Peyer's patch (tissue), 4 donors: ENCODE data around the gene SCNN1B. TPM values are rescaled to one million over a fixed set of nuclear protein-coding genes. Genes with fewer than 3 reads are reported as not detected.
A peak's percentile ranks its signal among the peaks of the same experiment; 100 is the strongest.

Source experiments
- DNase-seq, 3 donors: peaks; one replicate each; pipeline ENCODE4 v3.0.0-alpha.2; 2017 to 2019
- H3K27ac ChIP-seq, 4 donors: fragments of 200-600 bp; sonication (generic); one replicate each; pipeline ENCODE4 v1.5.1; 2016 to 2019
- H3K27me3 ChIP-seq, 2 donors: fragments of 200-600 bp; sonication (generic); one replicate each; pipeline ENCODE4 v1.5.1; 2019
- H3K36me3 ChIP-seq, 3 donors: fragments of 200-600 bp; sonication (generic); one replicate each; pipeline ENCODE4 v1.5.1; 2016 to 2019
- H3K4me1 ChIP-seq, 4 donors: fragments of 200-600 bp; sonication (generic); one replicate each; pipeline ENCODE4 v1.5.1; 2016 to 2019
- H3K4me3 ChIP-seq, 4 donors: fragments of 200-600 bp; sonication (generic); 1 replicate in 3 of 4; 2 replicates in 1 of 4; pipeline ENCODE4 v1.5.1; 2016 to 2019; ENCODE audit warnings: mild to moderate bottlenecking in 1 of 4
- H3K9me3 ChIP-seq, 4 donors: fragments of 200-600 bp; sonication (generic); one replicate each; pipeline ENCODE4 v1.5.1; 2016 to 2019; ENCODE audit warnings: mild to moderate bottlenecking in 1 of 4
- CTCF ChIP-seq, 6 experiments: fragments of 450-650 bp in 4 of 6; fragments of 200-600 bp in 2 of 6; sonication (generic) in 1 of 6; IDR thresholded peaks; one replicate each; pipeline ENCODE4 v1.5.1; 2017 to 2019; ENCODE audit warnings: antibody characterized with exemption in 6 of 6, mild to moderate bottlenecking in 3 of 6, moderate library complexity in 1 of 6
- POLR2A ChIP-seq, 2 donors: fragments of 450-650 bp; IDR thresholded peaks; one replicate each; pipeline ENCODE4 v1.5.1; 2017; ENCODE audit warnings: antibody characterized with exemption in 2 of 2, mild to moderate bottlenecking in 2 of 2, moderate library complexity in 2 of 2
- total RNA-seq, 4 donors: library from RNA; depleted of rRNA; stranded (reverse); fragments of >200 nt; gene quantifications; one replicate each; pipeline ENCODE4 v1.1.0, GENCODE V29; 2016

The SCNN1B gene
- total RNA-seq, 4 donors from 2014 or later = 4.3 to 9.6 (median 6.6) TPM; not detected in 1

GRCh38 chr16:23424292-23424958 is 122.3 kb downstream of the SCNN1B start:
- peak in 2 of 3 donors; percentile 62 to 69 for DNase-seq
- TF ChIP-seq POLR2A (IDR thresholded peaks at IDR 0.05) = no peak
- TF ChIP-seq CTCF (IDR thresholded peaks at IDR 0.05) = no peak
- peaks cover 0 to 12% (median 0%) of the 10 kb centered on the region in 3 donors for H3K36me3 ChIP-seq
- peaks cover 0 to 24% (median 0%) of the 10 kb centered on the region in 4 donors for H3K4me1 ChIP-seq
- H3K27ac ChIP-seq = peak overlapping the region; percentile 39 to 90 (median 82)
- H3K9me3 ChIP-seq = no peaks in the 10 kb centered on the region
- H3K27me3 ChIP-seq = no peaks in the 10 kb centered on the region
- H3K4me3 ChIP-seq = no peak overlapping the region

- DNase-seq = no peak
- TF ChIP-seq POLR2A (IDR thresholded peaks at IDR 0.05) (no peak), CTCF (IDR thresholded peaks at IDR 0.05) (no peak)
- H3K27me3 ChIP-seq = no peaks in the 10 kb centered on the region
Measured at GRCh38 chr16:23428351-23428750, 126.2 kb downstream of the SCNN1B start.

More at GRCh38 chr16:23428351-23428750, 126.2 kb downstream of the SCNN1B start:
- no peak overlapping the region for H3K27ac ChIP-seq
- no peaks in the 10 kb centered on the region for H3K9me3 ChIP-seq
- H3K4me3 ChIP-seq = no peak overlapping the region
- H3K36me3 ChIP-seq = peaks cover 0 to 48% (median 0%) of the 10 kb centered on the region in 3 donors
- H3K4me1 ChIP-seq = peaks cover 0 to 20% (median 0%) of the 10 kb centered on the region in 4 donors

Other genes with a start within 250 kb of the SCNN1B start
- gene USP31, start 152.8 kb upstream of the SCNN1B start, total RNA-seq = 10 to 100 TPM in 2 of 4 donors, 1 to 10 TPM in 2; 6.3 to 12.4 (median 10.5) TPM
- 1 to 10 TPM in 2 of 4 donors, under 1 TPM in 1, not detected in 1; 0.54 to 2.6 (median 1.4) TPM for gene SCNN1G, start 119.6 kb upstream of the SCNN1B start, total RNA-seq
- gene COG7, start 150.9 kb downstream of the SCNN1B start, total RNA-seq = 10 to 100 TPM; 20.1 to 81.7 (median 50.4) TPM
- 100 to 1,000 TPM in 1 of 4 donors, 10 to 100 TPM in 3; 13.8 to 254 (median 54.7) TPM for gene GGA2, start 208.2 kb downstream of the SCNN1B start, total RNA-seq